Loucy (cell line): ENCODE measurements around the gene RBP4.

Experiments
- CTCF ChIP-seq: fragments of 200-600 bp; sonication (generic); conservative IDR thresholded peaks from 2 replicates; pipeline ENCODE4 v1.5.1; 2014; ENCODE audit warnings: mild to moderate bottlenecking, antibody characterized with exemption, low read length
- EZH2phosphoT487 ChIP-seq: fragments of 200-600 bp; IDR thresholded peaks from 2 replicates; pipeline ENCODE4 v1.6.1; 2018; ENCODE audit warnings: antibody characterized with exemption, mild to moderate bottlenecking, moderate library complexity, borderline replicate concordance

- TF ChIP-seq CTCF (no peak), EZH2phosphoT487 (no peak)
These were observed 50.4 kb downstream of the RBP4 start for GRCh38 chr10:93550606-93551005.
